HG03378 (cell line): ENCODE measurements around the gene TBR1.

Experiments used
- ATAC-seq: cut with Tn5 transposase; IDR thresholded peaks from one replicate; pipeline ENCODE4 v1.9.1; 2021; ENCODE audit warnings: mild to moderate bottlenecking, moderate library complexity; ENCODE audit not compliant: unreplicated experiment

Gene TBR1

DNA sequence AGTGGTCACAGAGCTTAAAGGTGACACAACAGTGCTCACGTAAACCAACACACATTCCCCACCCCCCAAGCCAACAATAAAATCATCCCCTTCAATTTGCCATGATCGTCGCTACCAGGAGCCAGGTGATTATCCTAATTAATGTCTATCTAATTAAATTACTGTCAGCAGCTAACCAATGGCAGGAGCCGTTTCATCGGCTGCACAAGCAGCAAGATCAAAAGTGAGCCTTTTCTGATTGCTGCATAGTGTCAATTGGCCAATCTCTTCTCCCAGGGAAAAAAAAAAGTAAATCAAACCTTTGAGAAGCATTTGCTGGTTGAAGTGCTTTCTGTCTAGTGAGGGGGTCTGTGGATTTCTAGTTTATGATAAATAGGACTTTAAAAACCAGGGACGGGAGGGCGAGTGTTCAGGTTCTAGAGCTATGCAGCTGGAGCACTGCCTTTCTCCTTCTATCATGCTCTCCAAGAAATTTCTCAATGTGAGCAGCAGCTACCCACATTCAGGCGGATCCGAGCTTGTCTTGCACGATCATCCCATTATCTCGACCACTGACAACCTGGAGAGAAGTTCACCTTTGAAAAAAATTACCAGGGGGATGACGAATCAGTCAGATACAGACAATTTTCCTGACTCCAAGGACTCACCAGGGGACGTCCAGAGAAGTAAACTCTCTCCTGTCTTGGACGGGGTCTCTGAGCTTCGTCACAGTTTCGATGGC lies at the start of gene TBR1:
TSS of gene TBR1 (plus strand) at position 311 of the 721 bp plus-strand sequence. CDS start at position 425, 114 bp downstream.
- no peak for ATAC-seq

DNA sequence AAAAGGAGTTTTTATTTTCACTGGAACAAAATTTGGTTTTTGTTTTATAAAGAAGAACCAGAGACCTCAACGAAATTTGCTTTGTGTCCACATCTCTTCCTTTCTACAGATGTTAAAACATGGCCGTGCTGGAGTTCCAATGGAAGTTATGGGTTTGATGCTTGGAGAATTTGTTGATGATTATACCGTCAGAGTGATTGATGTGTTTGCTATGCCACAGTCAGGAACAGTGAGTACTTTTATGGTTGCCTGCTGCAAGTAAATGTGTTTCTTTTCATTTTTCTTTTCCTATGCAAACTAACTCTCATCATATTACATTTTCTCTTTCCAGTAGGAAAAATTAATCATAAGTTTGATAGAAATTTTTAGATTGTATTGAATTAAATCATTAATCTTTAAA lies 48.4 kb upstream of the TBR1 start:
- ATAC-seq, result no peak

DNA sequence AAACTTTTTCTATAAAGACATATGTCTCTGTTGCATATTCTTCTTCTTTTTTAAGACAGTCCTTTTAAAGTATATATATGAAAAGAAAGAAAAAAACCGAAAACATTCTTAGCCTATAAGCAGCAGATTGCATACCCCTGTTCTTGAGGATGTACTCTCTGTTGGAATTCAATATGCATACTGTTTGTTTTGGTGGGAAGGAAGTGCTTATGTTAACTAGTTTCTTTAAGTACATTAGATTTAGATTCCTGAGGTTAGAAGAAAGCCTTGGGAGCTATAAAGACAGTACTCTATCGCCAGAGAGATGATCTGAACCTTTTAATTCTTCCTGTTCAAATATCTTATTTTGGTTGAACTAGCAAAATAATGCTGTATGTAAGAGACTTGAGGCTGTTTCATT lies 46.8 kb upstream of the TBR1 start:
- ATAC-seq, result no peak

DNA sequence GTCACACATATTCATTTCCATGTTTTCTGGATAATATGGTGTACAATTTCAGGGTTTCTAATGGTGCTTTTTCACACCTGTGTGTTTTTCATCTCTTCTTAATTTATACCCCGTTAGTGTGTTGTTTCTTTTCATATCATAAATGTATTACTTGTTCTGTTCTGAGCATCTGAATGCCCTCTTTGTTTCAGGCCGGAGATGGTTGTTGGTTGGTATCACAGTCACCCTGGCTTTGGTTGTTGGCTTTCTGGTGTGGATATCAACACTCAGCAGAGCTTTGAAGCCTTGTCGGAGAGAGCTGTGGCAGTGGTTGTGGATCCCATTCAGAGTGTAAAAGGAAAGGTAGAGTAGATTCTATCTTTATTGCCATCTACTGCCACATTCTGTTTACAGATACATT lies 45.1 kb upstream of the TBR1 start:
- ATAC-seq, result no peak

DNA sequence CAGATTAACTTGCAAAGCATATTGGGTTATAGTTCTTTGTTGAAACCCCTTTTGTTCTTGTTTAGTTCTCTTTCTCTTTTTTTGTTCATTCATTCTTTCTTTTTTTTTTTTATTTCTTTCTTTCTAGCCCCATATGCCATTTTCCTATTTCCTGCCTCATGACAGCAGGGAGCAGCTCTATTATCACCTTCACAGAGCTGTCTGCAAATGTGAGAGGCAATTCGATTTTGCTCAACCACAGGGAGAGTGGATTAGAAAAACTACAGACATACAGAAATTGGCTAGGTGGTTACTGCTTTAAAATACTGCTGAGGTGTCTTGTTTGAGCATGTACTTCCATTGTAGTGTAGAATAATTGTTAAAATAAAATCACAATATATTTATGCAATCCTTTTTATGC lies 44.2 kb upstream of the TBR1 start:
- ATAC-seq, result no peak

DNA sequence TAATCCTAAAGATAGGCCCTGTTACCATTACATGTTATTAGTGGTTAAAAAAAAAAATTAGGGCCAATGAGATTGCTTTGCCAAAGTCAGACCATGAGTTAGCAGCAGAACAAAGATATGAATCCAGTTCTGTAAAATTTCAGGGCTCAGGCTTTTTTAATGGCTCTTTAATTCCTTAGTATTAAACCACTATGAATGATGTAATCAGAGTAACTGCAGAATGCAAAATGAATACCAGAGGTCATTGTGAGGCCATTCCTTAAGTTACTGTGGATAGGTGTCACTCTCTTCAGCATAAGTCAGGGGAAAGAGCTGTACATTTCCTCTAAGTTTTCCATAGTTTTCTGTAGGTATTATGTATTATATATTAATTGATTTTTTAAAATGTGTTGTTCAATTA lies 42.2 kb upstream of the TBR1 start:
- ATAC-seq, result no peak

DNA sequence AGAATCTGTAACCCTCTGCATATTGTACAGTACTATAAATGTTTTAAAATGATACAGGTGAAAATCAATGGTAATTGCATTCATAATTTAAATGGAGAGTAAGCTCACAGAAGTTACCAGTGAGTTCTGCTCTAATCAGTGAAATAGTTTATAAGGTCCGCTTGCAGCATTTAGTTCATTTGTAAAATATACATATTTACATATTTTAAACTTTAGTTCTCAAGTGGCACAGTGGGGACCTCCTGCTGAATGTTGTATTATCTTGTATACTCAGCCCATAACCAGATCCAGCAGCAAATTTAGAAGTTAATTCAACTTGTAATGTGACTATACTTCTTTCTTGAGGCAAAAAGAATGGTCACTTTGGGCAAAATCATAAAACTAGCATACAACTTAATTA lies 41.7 kb upstream of the TBR1 start:
- no peak for ATAC-seq

DNA sequence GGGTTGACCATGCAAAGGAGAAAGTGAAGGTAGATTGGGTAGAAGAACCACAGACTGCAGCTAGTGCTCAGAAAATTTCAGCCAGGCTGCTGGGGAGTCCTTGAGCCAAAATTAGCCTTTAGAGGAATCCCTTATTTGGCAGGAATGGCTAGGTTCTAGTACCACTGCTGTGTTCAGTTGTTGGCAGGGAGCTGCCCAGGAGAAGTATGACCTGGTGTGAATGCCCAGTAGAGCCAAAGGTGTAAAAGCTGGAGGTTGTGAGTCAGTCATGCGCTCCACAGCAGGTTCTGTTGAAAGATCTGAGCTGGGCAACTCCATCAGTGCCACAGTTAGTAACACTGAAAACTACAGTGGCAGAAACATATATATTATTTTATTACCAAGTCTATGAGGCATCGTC lies 36.4 kb upstream of the TBR1 start:
- no peak for ATAC-seq

DNA sequence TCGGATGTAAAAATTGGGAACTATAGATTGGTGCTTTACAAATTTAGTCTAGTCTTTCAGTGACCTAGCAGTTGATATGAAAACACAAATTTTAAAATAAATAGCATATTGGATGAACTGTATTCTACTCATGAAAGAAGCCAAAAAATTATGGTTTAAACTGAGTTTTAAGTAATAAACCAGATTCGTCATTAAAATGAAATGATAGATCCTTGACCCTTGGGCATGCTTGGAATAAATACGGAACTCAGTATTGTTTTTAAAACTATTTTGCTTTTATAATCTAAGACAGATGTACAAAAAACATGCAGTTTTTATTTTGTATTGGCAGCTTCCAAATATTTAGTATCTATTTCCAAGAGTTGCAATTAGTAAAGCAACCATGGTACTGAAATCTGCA lies 34.6 kb upstream of the TBR1 start:
- no peak for ATAC-seq

DNA sequence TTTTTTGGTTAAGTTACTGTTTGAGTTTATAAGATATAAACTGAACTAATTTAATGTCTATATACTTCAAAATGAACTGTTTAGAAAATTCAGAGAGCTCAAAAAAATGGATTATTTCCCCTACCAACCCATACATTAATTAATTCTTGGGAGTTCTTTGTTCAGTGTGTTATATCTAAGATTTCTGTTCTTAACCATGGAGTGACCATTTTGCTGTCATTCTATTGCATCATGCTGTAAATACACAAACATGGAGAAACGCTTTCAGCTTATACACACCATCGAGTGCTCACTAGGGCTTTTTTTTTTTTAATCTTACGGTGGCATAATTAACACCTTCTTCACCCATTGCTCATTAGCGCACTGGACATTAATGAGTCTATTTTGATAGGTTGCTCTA lies 33.4 kb upstream of the TBR1 start:
- no peak for ATAC-seq

DNA sequence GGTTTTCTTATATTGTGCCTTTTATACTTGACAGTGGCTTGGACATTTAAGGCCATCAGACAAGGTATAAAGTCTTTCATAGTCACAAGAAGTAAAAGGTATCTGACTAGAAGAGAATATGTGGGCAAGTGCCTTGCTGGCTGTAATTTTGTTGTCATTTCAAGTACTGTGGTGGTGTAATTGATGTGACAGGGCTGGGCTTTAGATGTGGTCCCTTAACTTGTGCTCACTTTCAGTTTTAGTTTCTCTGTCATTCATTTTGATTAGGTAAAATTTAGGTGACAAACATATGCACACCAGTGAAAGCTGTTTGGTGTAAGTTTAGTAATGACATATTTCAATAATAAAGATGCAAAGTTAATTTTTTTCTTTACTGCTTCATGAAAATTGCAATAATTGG lies 31.2 kb upstream of the TBR1 start:
- ATAC-seq, result peak; percentile 83

DNA sequence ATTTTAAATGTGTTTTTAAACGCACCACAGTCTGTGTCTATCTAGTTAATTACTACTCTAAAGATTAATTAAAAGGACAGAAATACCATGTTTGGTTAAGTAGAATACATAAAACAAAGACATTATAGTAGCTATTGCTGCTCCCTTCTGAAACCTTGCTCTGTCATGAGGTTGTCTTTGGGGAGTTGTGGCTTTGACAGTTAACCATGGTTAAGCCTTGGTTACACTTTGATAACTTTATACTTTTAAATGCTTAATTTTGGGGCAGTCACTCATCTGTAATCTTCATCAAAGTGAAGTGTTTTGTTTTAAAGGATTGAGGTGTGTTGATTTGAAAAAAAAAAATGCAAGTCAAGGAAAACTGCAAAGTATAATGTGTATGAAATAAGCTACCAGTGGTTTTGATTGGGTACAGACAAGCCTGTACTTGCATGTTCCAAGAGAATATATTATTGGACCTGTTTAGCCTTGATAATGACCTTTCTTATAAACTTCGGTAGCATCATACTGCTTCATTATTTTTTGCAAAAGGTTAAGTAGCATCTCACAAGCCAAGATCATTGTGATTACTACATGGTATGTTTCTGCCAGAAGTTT lies 29.8 kb upstream of the TBR1 start:
- ATAC-seq, result peak; percentile 75

DNA sequence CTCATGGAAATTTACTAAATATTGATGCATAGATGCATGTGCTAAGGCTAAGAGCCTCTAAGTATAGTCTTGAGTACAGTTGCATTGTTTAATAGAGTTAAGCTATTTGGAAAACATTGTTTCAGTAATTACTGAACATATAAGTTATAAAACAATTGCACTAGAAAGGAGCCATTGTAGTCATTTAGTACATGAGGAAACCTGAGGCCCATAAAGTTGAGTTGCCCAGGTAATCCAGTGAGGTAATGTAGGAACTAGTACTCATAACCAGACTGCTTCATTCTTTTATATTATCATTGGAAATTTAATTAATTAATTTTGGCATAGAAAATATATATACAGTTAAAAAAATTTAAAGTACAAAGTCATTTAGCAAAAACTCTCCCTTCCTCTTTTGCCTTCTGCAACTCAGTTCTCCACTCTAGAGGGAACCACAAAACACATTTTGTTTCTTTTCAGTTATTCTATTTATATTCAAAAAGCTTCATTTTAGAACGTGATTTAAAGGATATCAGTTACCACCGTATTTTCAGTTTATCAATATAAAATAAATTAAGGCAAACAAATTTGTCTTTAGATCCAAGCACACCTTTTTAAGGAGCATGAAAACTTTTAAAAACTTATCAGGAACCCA lies 27.8 kb upstream of the TBR1 start:
- peak; percentile 28 for ATAC-seq

DNA sequence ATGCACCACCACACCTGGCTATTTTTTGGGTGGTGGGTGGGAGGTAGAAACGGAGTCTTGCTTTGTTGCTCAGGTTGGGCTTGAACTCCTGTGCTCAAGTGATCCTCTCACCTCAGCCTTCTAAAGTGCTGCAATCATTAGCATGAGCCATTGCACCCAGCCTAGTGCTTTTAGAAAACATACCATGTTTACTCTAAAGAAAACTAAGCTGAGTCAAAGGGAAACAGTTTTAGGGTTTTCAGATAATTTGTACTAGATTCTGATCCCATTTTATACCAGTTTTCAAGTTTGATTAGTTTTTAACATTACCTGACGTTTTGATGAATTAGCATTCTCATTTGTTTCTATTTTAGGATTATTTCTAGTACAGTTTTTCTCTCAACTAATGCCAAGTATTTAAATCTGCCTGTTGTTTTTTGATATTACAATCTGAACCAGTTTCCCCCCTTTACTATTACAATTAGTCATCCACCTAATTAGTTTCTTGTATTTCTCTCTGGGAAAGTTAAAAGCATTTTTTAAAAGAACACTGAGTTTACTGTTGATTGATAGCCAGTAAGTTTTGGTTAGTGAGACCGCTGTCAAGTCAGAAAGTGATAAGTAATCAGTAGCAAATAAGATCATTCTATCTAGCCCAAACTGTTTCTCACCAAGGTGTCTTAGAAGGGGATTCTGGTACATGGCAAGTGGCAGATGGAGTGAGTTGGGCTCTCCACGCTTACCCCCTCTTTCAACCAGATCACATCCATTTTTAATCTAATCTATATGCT lies 24.2 kb upstream of the TBR1 start:
- ATAC-seq, result no peak

DNA sequence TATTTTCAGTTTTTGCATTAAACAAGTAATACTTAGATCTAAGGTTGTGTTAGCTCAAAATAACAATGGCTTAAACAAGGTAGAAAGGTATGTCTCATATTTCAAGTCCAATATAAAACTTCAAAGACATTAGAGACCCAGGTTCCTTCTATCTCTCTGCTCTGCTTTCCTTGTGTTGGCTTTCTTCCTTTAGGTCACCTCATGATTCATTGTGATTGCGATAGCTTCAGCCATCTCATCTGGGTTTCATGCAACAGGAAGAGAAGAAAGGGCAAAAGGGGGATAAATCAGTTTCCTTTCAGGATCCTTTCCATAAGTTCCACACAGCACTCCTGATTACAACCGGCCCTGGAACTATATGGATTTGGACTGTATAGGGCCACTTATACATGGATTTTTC lies 16.0 kb upstream of the TBR1 start:
- ATAC-seq, result no peak

DNA sequence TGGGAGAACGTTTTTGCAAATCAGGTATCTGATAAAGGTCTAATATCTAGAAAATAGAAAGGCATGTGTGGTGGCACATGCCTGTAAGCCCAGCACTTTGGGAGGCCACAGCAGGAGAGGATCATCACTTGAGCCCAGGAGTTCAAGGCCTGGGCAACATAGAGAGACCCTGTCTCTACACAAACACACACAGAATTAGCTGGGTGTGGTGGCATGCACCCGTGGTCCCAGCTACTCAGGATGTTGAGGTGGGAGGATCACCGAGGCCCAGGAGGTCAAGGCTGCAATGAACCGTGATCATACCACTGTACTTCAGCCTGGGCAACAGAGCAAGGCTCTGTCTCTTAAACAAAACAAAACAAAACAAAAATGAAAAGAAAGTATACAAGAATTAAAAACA lies 13.8 kb upstream of the TBR1 start:
- no peak for ATAC-seq

DNA sequence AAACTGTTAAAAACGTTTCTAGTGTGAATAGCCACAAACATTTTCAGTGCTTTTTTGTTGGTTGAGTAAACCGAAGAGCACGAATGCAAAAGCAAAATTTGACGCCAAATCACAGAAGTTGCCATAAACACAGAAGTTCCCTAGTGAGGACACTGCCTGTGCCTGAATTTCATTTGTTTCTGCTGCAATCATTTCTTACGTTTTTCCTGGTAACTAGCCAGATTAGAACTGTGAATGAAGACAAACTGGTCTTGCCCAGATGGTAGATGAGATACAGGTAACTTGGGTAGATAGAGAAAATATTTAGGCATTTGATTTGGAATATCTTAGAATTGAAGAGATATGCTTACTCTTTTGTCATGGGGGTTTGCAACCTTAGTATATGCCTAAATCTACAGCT lies 9.8 kb upstream of the TBR1 start:
- no peak for ATAC-seq

DNA sequence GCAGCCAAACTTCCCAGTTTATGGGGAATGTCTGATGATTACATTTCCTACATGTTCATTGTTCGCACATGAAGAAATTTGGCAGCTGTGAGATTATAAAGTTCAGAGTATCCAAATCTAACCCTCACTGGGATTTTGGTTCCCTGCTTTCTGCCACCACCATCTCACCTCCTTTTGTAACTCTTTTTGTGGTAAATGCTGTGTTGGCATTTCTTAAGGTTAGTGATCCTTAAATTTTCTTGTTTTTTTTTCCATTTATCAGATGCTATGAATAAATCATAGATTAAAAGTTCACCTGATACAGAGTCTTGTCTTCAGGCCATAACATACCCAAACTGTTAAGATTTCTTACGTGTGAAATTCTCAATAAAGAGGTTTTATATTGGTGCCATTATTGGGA lies 8.5 kb upstream of the TBR1 start:
- no peak for ATAC-seq

DNA sequence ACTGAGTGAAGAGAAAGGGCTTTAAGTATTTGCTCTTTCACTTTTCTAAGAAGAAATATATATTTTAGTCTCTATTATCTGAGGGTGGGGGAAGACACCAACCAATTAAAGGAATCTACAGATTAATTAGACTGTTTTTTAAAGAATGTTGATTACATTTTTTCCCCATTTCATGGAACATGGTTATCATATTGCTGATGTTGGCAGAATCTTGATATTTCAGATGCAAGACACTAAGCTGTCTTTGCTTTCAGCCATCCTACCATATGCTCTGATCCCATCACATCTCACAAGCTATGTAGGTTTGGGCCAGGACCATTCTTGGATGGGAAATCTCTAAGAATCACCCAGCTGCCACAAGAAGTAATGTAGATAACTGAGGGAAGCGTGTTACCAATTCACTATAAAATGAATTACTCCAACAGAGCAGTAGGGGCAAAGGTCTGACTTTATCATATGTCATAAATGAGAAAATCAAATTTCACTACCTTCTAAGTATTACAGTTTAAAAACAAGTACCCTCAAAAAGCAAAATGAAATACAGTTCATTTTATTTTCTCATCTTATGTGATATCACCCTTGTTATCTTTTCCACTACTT lies 6.7 kb upstream of the TBR1 start:
- no peak for ATAC-seq

DNA sequence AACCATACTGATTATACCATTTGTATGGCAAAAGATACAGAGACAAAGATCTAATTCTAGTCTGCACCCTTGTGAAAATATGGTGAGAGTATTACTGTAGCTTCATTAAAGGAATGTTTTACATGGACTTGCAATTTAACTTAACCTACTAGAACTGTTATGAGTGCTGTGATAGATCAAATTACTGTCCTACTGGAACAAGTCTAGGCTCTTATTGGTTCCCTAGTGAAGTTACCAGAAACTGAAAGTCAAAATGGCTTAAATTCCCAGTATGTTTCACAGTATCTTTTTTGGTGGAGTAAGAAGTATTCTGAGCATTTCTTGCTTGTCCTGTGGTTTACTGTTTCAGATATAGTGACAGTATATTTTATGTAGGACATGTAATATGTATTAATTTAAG lies 3.8 kb upstream of the TBR1 start:
- ATAC-seq, result no peak
